HG03558 (cell line): ENCODE measurements around the gene DNAJA1.
A peak's percentile ranks its signal among the peaks of the same experiment; 100 is the strongest.
"Not testable (repeated sequence)": the region's sequence is repeated elsewhere in the genome, so short reads cannot be mapped to it uniquely, and the experiment has no call there.

ENCODE experiments used
- ATAC-seq: cut with Tn5 transposase; IDR thresholded peaks from one replicate; pipeline ENCODE4 v1.9.1; 2021; ENCODE audit warnings: moderate number of reproducible peaks; ENCODE audit not compliant: unreplicated experiment; ENCODE audit errors: extremely low read depth

Gene DNAJA1

DNA sequence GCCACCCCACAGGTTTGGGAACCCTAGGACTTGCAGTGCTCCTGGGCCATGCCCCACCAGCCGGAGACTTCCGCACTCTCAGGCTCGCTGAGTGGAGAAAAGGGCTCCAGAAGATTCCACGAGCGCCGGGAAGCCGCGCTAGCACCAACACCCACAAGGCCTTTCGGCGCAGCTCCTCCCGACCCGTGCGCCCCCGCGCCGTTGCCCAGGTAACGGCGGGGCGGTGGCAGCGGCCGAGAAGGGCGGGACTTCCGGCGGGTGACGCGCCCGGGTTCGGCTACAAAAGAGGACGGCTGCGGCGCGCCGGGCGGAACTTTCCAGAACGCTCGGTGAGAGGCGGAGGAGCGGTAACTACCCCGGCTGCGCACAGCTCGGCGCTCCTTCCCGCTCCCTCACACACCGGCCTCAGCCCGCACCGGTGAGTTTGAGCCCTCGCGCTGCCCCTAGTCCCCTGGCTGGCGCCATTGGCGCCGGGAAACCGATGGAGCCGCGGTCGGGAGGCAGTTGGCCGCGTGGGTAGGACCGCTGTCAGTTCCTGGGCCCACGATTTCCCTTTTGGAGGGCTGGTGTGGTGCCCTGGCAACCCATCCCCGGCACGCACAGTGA lies at the start of gene DNAJA1:
Gene DNAJA1, plus strand, starts transcription at position 308 of the 606 bp plus-strand sequence. CDS start 1,212 bp downstream, outside the sequence.
- peak; percentile 86 for ATAC-seq

DNA sequence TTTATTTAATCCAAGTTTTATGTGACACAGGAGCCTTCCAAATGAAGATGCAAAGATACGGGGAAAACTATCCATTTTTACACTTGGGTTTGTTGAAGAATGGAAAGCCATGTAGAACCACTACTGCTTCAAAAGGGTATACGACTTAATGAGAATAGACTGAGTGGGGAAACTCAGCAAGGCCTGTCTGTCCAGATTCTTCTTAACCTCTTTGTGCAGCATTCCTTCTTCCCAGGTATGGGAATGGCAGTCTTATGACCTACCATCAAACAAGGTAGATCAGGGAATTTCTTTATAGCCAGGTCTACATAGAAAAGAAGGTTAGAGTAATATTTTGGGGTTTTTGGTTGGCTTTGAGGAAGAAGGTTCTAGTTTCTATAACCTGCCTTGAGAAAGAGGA lies 47.0 kb upstream of the DNAJA1 start:
- no peak for ATAC-seq

DNA sequence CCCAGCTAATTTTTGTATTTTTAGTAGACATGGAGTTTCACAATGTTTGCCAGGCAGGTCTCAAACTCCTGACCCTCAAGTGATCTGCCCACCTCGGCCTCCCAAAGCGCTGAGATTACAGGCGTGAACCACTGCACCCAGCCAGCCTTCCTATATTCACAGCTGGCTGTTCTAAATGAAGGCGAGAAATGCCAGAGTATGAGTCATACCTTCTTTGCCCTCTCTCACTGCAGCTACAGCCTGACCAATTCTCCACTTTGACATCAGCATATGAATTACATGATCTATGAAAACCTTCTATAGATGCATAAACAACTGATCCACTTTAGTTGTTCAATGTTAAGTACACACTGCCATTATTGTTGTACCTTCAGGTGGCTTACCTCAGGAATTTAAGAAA lies 38.1 kb upstream of the DNAJA1 start:
- ATAC-seq: no peak

DNA sequence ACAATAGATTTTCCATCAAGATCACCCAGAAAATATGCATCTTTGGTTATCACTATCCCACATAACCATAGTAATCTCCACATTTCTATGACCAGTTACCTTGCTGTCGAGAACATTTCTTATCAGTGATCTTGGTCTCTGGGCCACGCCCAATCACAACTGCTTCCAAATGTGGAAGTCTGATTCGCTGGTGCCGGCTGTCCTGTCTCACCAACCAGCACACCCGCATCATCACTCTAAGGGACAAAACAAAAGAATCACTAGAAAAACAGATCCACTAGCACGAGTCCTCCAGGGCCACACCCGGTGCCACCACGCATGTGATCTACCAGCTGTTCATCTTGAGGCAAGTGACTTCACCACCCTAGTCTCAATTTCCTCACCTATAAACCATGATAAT lies 35.4 kb upstream of the DNAJA1 start:
- no peak for ATAC-seq

DNA sequence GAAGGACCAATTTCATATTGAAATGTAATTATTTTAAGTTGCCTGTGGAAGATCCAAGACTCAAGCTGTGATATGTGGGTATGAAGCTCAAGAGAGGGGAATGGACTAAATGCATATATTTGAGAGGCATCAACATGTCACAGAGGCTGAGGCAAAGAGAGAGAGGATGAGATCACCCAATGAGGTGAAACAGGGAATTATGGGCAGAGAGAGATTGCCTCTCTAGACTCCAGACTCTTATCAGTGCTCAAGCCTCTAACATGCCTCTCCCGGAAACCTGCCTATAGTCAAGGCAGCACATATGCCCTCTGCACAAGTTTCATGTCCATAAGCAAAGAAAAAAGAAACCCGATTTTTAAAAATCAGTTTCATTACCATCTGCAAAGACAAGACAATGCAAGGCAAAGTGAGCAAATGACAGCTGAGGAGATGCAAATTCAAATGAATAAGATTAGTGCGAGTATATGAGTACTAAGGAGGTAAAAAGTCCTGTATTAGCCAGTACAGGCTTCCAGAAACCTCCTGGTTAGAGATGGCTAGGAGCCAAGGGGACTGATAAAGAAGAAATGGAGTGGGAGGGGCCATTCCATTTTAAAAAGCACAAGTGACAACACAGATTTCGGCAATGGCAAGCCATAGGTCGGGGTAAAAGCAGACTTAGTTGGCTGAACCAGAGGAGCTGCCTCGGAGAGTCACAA lies 33.0 kb upstream of the DNAJA1 start:
- no peak for ATAC-seq

DNA sequence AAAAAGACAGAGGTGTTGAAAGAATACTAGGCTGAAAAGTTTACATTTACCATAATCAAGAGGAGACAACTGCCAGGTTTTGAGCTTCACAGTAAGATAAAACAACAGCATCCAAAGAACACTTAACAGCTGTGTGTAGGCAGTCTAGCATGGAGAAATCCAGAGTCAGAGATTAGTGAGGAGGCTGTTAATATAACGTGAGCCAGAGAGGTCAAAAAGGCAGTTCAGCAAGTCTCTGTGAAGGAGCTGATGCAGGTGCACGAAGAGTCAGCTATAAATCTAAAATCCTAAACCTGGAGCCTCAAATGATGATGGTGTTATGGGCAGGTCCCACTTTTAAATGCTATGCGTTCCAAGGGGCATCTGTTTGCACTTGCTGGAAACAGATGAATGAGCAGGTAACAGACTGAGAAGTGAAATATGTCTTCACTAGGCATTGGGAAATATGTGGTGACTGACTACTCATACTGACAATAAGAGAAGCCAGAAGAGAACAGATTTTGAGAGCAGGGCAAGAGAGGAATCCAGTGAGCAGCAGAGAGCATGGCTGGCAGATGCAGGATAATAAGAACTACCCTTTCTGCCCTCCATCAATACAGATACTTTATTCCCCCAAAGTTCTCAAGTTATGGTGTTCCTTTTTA lies 32.4 kb upstream of the DNAJA1 start:
- ATAC-seq: no peak

DNA sequence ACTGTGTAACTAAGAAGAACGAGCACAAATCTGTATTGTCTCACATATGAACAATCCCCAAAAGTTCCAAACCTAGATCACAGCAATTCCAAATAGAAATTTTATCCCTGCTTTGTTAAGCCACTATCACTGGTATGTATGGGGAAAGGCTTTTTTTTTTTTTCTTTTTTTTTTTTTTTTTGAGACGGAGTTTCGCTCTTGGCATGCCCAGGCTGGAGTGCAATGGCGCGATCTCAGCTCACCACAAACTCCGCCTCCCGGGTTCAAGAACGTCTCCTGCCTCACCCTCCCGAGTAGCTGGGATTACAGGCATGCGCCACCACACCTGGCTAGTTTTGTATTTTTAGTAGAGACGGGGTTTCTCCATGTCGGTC lies 24.4 kb upstream of the DNAJA1 start:
- not testable (repeated sequence) for ATAC-seq

DNA sequence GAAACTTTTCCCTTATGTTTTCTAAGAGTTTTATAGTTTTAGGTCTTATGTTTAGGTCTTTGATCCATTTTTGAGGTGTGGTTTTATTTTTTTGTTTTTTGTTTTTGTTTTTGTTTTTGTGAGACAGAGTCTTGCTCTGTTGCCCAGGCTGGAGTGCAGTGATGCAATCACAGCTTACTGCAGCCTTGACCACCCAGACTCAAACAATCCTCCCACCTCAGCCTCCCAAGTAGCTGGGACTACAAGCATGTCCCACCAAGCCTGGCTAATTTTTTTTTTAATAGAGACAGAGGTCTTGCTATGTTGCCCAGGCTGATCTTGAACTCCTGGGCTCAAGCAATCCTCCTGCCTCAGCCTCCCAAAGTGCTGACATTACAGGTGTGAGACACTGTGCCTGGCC lies 19.7 kb upstream of the DNAJA1 start:
- ATAC-seq: not testable (repeated sequence)

DNA sequence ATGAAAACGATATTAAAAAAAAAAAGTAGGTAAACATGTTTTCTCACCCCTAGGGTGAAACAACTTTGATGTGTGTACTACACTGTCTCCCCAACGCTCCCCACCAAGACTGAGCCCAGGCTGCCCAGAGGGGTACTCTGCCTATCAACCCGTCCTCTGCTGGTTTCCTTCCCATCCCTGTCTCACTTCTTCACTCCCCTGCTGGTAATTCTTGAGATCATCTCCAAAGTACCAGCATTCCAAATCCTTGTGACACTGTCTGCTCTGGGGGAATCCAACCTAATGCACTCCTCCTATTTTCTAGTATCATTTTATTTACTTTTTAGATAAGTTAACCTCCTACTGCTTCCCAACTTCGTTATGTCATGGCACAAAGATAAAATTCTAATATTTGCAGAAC lies 17.3 kb upstream of the DNAJA1 start:
- ATAC-seq: no peak

DNA sequence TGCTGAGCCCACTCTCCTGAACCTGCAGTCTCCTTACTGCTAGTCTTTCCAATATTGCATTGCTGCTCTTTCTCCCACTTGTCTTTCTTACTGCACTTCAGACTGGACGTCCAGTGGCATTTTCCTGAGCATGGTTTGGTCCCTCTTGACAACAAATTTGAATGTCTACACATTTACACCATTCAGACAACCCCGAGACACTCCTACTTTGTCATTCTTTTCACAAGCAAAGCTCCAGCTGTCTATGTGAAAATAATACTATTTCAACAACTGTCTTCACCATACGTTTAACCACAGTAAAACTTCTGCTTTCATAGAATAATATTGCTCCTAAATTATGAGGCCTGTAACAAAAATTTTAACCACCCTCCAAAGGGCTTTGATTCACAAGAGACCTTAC lies 13.2 kb upstream of the DNAJA1 start:
- no peak for ATAC-seq

DNA sequence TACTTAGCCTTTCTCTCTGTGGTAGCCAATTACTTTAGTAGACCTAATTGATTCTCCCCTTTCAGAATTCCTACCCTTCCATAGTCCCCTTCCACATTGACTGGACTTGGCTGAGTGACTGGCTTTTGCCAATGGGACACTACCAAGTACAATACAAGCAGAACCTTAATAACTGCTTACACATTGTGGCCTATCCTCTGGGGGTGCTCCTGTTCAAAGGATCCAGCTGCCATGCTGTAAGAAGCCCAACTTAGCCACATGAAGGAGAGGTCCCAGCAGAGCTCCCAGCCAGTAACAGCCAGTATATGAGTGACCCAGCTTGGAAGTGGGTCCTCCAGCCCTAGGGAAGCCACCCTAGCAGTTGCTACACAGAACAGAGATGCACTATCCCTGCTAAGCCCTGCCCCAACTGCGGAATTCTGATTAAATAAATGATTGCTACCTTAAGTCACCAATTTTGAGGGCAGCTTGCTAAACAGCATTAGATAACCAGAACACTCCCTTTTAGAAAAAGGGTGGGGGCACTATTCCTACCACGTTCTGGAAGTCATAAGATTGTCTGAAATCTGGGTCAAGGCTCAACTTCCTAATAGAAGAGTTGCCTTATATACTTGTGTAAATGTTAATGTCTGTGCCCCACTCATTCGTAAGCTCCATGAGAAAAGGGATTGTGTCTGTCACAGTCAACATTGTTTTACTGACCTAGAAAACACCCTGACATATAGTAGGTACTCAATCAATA lies 12.6 kb upstream of the DNAJA1 start:
- ATAC-seq: no peak

DNA sequence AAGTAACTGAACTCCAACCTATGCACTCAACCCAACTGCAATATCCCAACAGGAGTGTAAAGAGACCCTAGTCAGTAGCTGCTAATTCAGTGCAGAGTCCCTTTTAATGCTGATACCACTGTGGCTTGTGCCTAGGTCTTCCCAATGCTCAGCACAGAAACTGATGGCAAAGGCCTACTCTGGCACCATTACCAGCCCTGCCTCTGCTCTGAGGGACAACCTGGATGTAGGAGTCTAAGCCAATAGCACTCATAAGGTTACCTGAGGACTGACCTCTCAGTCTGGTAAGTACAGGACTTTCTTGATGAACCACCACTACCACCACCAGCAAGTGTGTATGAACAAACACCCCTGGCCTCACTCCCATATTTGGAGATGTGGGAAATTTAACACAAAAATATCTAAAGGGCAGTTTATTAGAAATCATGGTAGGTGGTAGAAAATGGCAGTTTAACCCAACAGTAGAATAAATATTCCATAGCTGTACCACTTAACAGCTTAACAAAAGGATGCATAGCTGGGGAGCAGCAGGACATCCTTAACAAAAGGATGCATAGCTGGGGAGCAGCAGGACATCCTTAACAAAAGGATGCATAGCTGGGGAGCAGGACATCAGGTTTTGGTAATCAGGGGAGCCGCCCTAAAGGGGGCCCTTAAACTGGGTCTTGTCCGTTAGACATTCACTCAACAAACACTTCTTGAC lies 11.0 kb upstream of the DNAJA1 start:
- ATAC-seq: no peak

DNA sequence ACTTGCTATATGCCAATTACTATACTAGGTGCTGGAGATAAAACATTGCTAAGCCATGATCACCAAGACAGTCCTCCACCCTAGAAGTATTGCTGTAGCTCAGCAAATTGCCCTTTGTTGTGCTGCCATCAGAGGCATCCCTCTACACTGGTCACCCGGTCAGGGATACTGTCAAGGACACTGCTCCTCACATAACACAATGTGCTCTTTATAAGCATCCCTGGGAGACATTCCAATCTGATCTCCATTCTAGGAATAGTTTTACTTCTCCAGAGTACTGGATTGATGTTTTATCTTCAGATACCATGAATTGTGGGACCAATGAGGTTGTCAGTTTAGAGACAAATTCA lies 10.4 kb upstream of the DNAJA1 start:
- ATAC-seq: no peak

DNA sequence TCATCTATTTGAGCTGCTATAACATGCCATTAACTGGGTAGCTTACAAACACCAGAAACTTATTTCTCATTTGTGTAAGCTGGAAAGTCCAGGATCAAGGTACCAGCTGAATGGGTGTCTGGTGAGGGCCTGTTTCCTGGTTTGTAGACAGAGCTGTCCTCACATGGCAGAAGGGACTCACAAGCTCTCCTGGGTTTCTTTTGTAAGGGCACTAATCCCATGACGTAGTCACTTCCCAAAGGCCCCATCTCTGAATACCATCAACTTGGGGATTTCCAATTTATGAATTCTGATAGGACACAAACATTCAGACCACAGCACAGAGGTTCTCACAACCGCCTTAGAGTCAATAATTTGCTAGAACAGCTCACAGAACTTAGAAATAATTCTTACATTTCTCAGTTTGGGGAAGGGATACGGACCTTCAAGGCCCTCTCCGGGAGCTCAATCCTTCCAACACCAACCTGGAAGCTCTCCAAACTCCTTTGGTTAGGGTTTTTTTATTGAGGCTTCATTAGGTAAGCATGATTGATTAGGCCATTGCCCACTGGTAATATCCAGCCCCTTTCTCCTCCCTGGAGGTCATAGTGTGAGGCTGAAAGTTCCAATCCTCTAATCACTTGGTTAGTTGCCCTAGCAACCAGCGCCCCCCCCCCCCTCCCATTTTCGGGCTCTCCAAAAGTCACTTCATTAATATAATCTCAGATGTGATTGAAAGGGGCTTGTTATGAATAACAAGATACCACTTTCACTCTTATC lies 7.6 kb upstream of the DNAJA1 start:
- ATAC-seq: no peak

DNA sequence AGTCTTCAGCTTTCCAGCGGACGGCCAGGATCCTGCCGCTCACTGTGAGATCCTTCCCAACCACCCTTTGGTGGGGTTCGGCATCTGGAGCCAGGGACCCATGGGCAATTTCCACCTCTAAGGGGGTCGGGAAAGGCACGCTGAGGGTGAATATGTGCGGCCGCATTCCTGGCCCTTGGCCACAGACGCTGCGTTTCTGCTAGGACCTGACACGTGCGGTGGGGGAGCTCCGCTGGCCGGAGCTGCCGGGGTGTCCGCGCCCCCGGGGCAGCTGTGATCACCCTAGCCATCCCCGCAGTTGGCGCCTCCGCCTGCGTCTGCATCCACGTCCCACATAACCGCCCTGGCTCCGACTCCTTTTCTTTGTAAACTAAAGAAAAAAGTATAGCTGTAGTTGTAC lies 5.3 kb upstream of the DNAJA1 start:
- no peak for ATAC-seq

DNA sequence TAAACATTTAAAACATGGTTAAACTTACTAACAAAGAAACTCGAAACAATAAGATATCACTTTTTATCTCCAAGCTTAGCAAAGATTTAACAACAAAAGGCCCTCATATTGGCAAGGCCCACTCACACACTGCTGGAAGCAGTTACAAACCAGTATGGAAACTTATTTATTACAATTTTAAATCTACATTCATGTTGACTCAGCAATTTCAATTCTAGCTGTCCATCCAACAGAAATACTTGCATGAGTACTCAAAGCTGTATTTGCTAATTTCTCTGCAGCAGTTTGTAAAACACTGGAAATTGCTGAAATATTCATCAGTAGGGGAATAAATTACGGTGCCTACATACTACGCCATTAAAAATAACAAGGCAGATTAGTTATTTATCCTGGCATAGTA lies 2.8 kb upstream of the DNAJA1 start:
- ATAC-seq: no peak

DNA sequence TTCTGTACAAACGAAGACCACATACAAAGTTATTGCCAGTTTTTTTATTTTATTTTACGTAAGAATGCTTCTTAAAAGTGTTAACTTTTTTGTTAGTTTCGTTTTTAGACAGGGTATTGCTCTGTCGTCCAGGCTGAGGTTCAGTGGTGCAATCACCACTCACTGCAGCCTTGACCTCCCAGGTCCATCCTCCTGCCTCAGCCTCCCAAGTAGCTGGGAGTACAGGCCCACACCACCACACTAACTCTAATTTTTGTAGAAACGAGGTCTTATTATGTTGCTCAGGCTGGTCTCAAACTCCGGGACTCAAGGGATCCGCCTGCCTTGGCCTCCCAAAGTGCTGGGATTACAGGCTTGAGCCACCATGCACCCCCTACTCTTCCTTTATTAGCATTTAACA lies 2.3 kb upstream of the DNAJA1 start:
- ATAC-seq: no peak

DNA sequence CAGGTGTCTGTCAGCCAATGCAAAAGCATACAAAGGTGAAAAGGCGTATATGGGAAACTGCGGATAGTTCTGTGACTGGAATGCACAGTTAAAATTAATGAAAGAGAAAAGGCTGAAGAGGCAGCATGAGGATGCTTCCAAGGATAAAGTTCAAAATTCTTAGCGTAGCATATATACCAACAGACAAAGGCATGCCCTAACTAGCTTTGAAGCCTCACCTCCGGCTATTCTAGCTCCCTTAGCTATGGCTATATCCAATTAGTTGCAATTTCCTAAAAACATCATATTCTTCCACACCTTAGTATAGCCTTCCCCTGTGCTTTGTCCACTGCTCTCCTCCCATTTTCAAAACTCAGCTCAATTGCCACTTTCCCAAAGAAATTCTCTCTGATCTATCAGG lies 1.4 kb upstream of the DNAJA1 start:
- ATAC-seq: no peak

DNA sequence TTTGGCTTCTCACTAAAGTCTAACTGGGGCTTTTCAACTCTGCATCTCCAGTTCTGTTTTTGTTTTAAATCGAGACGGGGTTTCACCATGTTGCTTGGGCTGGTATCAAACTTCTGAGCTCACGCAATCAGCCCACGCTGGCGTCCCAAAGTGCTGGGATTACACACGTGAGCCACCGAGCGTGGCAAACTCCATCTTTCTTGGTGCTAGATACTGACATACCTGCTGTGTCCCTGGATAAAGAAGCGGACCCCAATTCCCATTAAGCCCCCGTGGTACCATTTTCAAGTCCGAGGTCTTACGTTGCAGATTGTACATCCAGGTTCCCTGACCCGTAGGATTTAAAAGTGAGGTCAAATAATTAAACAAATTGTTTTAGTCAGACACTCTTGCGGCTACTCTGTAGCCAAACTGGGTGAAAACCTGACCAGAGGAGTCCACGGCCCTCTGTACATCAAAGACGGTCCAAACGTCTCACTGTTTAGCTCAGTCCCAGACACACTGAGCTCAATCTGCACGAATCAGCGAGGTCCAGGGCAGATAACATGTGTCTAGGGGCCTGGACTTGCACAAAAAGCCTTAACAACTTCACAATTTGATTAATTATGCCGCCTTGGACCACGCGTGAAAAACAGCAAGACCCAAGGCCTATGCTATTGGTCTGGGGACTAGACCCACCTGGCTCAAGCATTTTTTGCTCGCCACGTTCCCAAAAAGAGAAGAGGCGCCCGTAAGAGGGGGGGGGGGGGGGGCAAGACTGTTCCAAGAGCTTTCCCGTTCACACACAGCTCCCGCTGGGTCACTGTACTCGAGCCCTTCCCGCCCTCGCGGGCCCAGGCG lies 727 bp upstream of the DNAJA1 start:
- ATAC-seq: no peak
